NOMO-1 (cell line): ENCODE measurements around the gene REG1A.

Experiments used
- DNase-seq, 2 experiments: peaks; one replicate each; lab custom pipeline; 2025; ENCODE audit not compliant: unreplicated experiment in 2 of 2; lab: John Stamatoyannopoulos, UW

REG1A gene

DNA sequence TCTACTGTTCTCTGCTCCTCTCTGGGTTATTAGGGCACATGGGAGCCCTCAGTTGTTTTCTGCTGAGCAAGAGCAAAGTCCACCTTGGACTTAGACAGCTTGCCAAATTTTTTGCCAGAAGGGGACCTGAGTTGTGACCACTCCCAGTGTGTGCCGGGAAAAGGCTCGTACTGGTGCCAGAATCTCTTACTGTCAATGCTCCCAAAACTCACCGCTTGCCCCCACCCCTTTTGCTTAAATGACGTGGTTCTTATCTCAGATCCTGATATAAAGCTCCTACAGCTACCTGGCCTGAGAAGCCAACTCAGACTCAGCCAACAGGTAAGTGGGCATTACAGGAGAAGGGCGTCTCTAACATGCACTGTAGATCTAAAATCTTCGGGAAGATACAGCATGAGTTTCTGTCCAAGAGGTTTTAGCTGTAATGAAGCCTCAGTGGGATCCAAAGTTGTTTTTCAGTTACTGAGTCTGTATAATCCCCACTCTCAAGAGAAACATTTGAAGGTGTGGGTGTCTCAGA, at the start of gene REG1A:
REG1A (plus strand) TSS at position 295 of the 520 bp plus-strand sequence. CDS start 374 bp downstream, outside the sequence.
- DNase-seq = no peak

GRCh38 chr2:79071078-79071477, 49.2 kb upstream of the REG1A start:
- no peak for DNase-seq

GRCh38 chr2:79082987-79083386, 37.3 kb upstream of the REG1A start:
- DNase-seq = no peak

- no peak for DNase-seq
Observed at GRCh38 chr2:79083597-79084251, 36.6 kb upstream of the REG1A start.

- DNase-seq = no peak
Observed at GRCh38 chr2:79084495-79085135, 35.7 kb upstream of the REG1A start.

DNA sequence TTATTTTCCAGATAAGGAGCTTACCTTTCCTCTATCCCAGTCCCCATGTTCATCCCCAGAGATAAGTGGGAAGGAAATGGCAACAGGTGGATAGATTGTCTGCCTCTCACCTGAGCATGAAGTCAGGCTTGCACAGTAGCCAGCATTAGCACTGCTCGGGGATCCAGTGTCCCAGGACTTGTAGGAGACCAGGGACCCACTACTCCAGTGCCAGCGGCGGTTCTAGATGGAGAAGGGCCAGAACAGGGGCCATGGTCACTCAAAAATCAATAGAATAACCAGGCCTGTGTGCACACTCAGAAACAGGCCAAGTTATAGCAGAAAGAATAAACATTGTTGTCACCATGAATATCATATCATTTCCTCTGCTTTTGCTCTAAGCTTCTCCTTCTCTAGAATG, 34.9 kb upstream of the REG1A start:
- no peak for DNase-seq

GRCh38 chr2:79086255-79086654, 34.0 kb upstream of the REG1A start:
- no peak for DNase-seq

- no peak for DNase-seq
Observed at GRCh38 chr2:79087785-79088364, 32.4 kb upstream of the REG1A start, which contains the start of gene REG1B. TSS of gene REG1B (minus strand) at chr2:79087993. CDS start at chr2:79087612, 381 bp downstream.

- no peak for DNase-seq
Observed at GRCh38 chr2:79090693-79091092, 29.6 kb upstream of the REG1A start.

GRCh38 chr2:79097843-79098242, 22.4 kb upstream of the REG1A start:
- DNase-seq = no peak

DNA sequence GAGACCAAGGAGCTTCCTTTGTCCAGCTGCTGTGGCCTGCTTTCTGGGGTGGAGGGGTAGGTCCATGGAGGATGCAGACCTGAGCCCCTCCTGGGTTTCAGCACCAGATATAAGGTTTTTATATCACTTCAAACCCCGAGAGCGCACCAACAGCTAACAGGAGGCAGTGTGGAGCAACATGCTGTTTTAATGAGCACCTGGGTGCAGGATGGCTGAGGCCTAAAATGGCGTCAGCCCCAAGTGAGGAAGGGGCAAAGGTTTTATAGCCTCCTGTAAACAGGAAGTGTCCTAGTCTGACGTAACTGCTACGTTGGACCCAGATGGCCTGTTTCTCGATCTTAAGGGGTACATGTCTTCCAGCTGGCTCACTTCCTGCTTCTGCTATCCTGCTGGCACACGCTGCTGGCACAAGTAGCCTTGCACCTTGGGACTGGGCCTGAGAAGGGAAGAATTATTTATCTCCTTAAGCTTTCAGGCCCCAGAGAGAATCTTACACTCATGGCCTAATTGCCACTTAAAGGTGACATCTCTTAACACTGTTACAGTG, 21.1 kb upstream of the REG1A start:
- no peak for DNase-seq

DNA sequence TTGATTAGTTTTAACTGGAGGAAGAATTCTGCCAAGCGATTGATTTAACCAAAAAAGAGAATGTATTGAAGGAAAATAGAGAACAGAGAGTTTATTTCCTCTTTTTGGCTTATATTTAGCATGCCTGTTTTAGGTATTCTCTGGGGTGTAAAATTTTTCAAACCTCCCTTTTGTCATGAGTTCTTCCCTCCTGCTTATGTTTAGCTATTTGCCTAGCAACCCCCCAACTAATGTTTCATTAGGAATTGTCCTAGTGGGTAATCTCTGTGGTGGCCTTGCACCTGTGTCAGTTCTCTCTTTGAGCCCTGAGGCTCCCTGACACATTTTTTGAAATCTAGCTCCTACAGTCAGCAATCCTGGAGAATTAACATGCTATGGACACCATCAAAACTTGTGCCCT, 20.0 kb upstream of the REG1A start:
- DNase-seq = no peak

GRCh38 chr2:79101024-79101423, 19.3 kb upstream of the REG1A start:
- DNase-seq = no peak

- no peak for DNase-seq
Observed at GRCh38 chr2:79103214-79103613, 17.1 kb upstream of the REG1A start.

DNA sequence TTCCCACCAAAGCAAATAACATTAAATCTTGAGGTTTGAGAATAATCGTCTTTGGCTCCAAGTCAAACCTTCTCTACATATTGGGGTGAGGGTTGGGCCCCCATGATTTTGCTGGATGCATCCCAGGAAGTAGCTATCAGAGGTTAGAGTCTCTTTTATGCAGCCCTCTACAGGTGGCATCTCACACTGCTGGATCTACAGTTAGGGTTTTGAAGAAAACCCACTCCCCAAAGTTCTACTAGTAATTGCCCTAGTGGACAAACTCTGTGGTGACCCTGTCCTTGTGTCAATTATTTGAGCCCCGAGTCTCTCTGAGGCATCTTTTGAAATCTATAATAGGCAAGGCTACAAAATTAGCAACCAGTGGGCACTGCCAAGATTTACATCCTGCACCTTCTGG, 15.0 kb upstream of the REG1A start:
- no peak for DNase-seq

GRCh38 chr2:79112269-79112668, 8.0 kb upstream of the REG1A start:
- no peak for DNase-seq

DNA sequence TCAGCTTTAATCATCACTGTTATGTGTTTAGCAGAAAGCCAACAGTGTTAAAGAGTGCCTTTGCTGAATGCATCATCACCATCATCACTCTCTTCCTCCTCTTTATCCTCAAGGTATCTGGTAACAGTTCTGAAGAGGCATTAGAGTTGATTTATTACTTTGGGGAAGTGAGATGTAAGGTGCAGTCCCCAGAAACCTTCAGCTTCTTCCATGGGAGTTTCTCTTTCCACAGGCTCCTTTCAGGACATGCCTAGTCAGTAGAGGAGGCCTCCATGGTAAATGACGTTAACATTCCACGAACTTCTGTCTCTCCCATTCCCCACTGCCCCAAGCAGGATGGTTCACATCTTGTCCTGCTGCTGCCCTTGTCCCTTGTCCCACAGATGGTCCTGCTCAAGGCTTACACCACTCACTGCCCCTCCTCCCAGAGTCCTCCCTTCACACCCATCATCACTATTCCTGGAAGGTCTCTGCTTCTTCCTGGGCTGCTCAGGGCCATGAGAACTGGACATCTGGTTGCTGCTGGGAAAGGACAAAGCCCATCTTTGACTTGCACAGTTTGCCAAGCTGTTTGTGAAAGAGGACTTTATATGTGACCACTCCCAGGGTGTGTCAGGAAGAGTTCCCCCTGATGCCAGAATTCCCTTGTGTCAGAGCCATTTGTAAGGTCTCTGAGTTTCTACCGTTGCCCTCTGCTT, 5.3 kb upstream of the REG1A start:
- DNase-seq = no peak

DNA sequence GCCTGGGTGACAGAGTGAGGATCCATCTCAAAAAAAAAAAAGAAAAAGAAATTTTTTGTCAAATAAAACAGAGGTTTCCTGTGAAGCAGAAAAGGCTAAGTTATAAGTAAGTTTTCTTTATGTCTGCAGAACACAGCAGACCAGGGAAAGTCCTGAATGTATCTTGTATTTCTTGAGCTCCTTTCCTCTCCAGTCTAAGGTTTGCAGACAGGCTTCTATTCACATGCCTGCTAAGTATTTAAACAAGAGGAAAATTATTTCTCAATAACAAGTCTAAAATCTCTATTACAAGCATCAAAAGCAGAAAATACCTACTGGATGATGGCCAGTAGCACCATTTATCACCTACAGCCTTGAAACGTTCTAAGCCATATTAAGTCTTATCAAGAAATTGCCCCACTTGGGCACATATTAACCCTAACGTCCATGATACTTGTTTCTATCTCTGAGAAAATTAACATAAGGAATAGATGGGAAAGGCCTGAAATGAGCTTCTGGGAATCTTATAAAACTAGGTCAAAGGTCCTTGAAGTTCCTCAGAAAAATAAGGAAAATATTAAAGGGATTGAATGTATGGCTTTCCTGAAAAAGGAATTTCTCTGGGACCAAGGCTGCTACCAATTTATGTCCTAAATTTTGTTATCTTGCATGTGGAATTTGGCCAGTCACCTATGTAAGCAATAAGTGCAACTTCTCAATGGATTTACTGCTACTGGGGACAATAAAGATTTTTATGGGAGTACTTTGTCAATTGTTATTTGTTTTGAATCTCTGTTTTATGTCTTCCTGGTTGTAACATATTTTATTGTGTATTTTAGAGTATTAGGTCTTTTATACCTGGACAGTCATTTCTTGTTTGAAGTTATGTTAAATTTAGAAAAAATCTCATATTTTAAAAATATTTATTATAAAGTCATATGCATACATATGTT, 3.0 kb upstream of the REG1A start:
- no peak for DNase-seq

- no peak for DNase-seq
Observed at GRCh38 chr2:79122676-79123075, 2.4 kb downstream of the REG1A start.
